Hematopoietic multipotent progenitor cell (in vitro differentiated cells): ENCODE measurements around the gene ARAP1. TPM values are rescaled to one million over a fixed set of nuclear protein-coding genes. Genes with fewer than 3 reads are reported as not detected.

ENCODE experiments used
- DNase-seq, 3 donors: peaks; one replicate each; pipeline ENCODE4 v3.0.0-alpha.2; 2011 to 2015; ENCODE audit warnings: low read depth in 2 of 3, low spot score in 2 of 3
- total RNA-seq: library from RNA; depleted of rRNA; stranded (reverse); fragments of >200 nt; gene quantifications from one replicate; pipeline ENCODE4 v1.2.3, GENCODE V29; 2012

ARAP1 gene
- total RNA-seq, 1 donor = 148 TPM

- no peak for DNase-seq
These were observed 25.7 kb downstream of the ARAP1 start for GRCh38 chr11:72726266-72727220.

- DNase-seq = no peak
These were observed 26.5 kb downstream of the ARAP1 start for GRCh38 chr11:72725724-72726028.

- DNase-seq = peak; percentile 71 to 94 (median 88)
These were observed 27.1 kb downstream of the ARAP1 start for GRCh38 chr11:72724851-72725723.

GRCh38 chr11:72724021-72724551 lies 28.1 kb downstream of the ARAP1 start:
- no peak for DNase-seq

GRCh38 chr11:72723508-72723907 lies 28.7 kb downstream of the ARAP1 start:
- no peak for DNase-seq

GRCh38 chr11:72722050-72722748 lies 30.0 kb downstream of the ARAP1 start:
- DNase-seq = peak; percentile 77 to 94 (median 90)

GRCh38 chr11:72721689-72722049 lies 30.5 kb downstream of the ARAP1 start:
- peak in 1 of 3 donors; percentile 32 for DNase-seq

GRCh38 chr11:72721276-72721675 lies 30.9 kb downstream of the ARAP1 start:
- DNase-seq = no peak

GRCh38 chr11:72720784-72721183 lies 31.4 kb downstream of the ARAP1 start:
- DNase-seq = no peak

- no peak for DNase-seq
These were observed 32.2 kb downstream of the ARAP1 start for GRCh38 chr11:72720047-72720446.

- DNase-seq = no peak
These were observed 32.7 kb downstream of the ARAP1 start for GRCh38 chr11:72719551-72719950.

GRCh38 chr11:72719144-72719543 lies 33.1 kb downstream of the ARAP1 start:
- DNase-seq = no peak

GRCh38 chr11:72718101-72718501 lies 34.1 kb downstream of the ARAP1 start:
- DNase-seq = no peak

- no peak for DNase-seq
These were observed 35.3 kb downstream of the ARAP1 start for GRCh38 chr11:72716788-72717435.

- no peak for DNase-seq
These were observed 35.9 kb downstream of the ARAP1 start for GRCh38 chr11:72716290-72716689.

GRCh38 chr11:72712841-72713240 lies 39.4 kb downstream of the ARAP1 start:
- DNase-seq = no peak

- no peak for DNase-seq
These were observed 39.9 kb downstream of the ARAP1 start for GRCh38 chr11:72712168-72712751.

GRCh38 chr11:72711141-72711540 lies 41.1 kb downstream of the ARAP1 start:
- no peak for DNase-seq

GRCh38 chr11:72710278-72710677 lies 41.9 kb downstream of the ARAP1 start:
- no peak for DNase-seq
